Calu3 (cell line): Measurements from ENCODE around the gene LMO1. TPM values are rescaled to one million over a fixed set of nuclear protein-coding genes. Genes with fewer than 3 reads are reported as not detected.

Experiments
- BruUV-seq: library from RNA; stranded (reverse); fragments of 400-500 nt; replicated peaks from 2 replicates; lab custom pipeline; 2021; lab: Mats Ljungman, UMichigan
- CTCF ChIA-PET: fragments of 300-600 bp; sonication (Branson Sonifier 250); formaldehyde crosslinking; loops from one replicate; lab custom pipeline; 2022; ENCODE audit warnings: antibody characterized with exemption; lab: Charles Lee
- DNase-seq: peaks from one replicate; pipeline ENCODE4 v3.0.0; 2022
- H3K27ac Mint-ChIP-seq: one replicate; pipeline ENCODE4 v1.8.0; 2022; ENCODE audit warnings: mixed read lengths; ENCODE audit not compliant: unreplicated experiment
- H3K27me3 Mint-ChIP-seq: one replicate; pipeline ENCODE4 v1.8.0; 2022; ENCODE audit warnings: mixed read lengths; ENCODE audit not compliant: unreplicated experiment
- H3K36me3 Mint-ChIP-seq: one replicate; pipeline ENCODE4 v1.8.0; 2022; ENCODE audit warnings: mild to moderate bottlenecking, moderate library complexity, mixed read lengths; ENCODE audit not compliant: insufficient read depth, unreplicated experiment
- H3K4me1 Mint-ChIP-seq: one replicate; pipeline ENCODE4 v1.8.0; 2022; ENCODE audit warnings: mild to moderate bottlenecking, low read depth, mixed read lengths; ENCODE audit not compliant: unreplicated experiment
- H3K4me3 Mint-ChIP-seq: one replicate; pipeline ENCODE4 v1.8.0; 2022; ENCODE audit warnings: mild to moderate bottlenecking, low read depth, moderate library complexity, mixed read lengths; ENCODE audit not compliant: unreplicated experiment
- H3K9me3 Mint-ChIP-seq: one replicate; pipeline ENCODE4 v1.8.0; 2022; ENCODE audit warnings: low read depth, mixed read lengths; ENCODE audit not compliant: unreplicated experiment
- intact Hi-C: fragments of 100-400 bp; cut with micrococcal nuclease; formaldehyde crosslinking; loops from one replicate; pipeline ENCODE4 v1.10.0; 2022; ENCODE audit not compliant: unreplicated experiment
- total RNA-seq: library from RNA; stranded (reverse); gene quantifications from 2 replicates; pipeline ENCODE4 v1.2.3, GENCODE V29; 2022
- TF ChIP-seq, protein P1 (sequence below): fragments of 200-600 bp; IDR thresholded peaks from one replicate; pipeline ENCODE4 v1.8.0; 2022; ENCODE audit warnings: antibody characterized with exemption; ENCODE audit not compliant: unreplicated experiment

The LMO1 gene
- total RNA-seq, 1 experiment from 2014 or later: not detected

- no peak for DNase-seq
- Mint-ChIP-seq H3K9me3 (no peaks in the 10 kb centered on the region), H3K4me1 (no peaks in the 10 kb centered on the region), H3K27ac (no peak overlapping the region), H3K27me3 (peaks cover 94% of the 10 kb centered on the region), H3K4me3 (no peak overlapping the region), H3K36me3 (no peaks in the 10 kb centered on the region)
- CTCF ChIA-PET: interaction anchor here (0.7 kb wide), 1 partner anchor 130 kb away, joined by 3 read pairs; no protein-coding TSS in a partner anchor
- intact Hi-C loops: no loop called here
- BruUV-seq: no TSS peak
- TF ChIP-seq, protein P1, sequence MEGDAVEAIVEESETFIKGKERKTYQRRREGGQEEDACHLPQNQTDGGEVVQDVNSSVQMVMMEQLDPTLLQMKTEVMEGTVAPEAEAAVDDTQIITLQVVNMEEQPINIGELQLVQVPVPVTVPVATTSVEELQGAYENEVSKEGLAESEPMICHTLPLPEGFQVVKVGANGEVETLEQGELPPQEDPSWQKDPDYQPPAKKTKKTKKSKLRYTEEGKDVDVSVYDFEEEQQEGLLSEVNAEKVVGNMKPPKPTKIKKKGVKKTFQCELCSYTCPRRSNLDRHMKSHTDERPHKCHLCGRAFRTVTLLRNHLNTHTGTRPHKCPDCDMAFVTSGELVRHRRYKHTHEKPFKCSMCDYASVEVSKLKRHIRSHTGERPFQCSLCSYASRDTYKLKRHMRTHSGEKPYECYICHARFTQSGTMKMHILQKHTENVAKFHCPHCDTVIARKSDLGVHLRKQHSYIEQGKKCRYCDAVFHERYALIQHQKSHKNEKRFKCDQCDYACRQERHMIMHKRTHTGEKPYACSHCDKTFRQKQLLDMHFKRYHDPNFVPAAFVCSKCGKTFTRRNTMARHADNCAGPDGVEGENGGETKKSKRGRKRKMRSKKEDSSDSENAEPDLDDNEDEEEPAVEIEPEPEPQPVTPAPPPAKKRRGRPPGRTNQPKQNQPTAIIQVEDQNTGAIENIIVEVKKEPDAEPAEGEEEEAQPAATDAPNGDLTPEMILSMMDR: no peak
Observed at GRCh38 chr11:8207080-8208000, 56.3 kb downstream of the LMO1 start.

DNA sequence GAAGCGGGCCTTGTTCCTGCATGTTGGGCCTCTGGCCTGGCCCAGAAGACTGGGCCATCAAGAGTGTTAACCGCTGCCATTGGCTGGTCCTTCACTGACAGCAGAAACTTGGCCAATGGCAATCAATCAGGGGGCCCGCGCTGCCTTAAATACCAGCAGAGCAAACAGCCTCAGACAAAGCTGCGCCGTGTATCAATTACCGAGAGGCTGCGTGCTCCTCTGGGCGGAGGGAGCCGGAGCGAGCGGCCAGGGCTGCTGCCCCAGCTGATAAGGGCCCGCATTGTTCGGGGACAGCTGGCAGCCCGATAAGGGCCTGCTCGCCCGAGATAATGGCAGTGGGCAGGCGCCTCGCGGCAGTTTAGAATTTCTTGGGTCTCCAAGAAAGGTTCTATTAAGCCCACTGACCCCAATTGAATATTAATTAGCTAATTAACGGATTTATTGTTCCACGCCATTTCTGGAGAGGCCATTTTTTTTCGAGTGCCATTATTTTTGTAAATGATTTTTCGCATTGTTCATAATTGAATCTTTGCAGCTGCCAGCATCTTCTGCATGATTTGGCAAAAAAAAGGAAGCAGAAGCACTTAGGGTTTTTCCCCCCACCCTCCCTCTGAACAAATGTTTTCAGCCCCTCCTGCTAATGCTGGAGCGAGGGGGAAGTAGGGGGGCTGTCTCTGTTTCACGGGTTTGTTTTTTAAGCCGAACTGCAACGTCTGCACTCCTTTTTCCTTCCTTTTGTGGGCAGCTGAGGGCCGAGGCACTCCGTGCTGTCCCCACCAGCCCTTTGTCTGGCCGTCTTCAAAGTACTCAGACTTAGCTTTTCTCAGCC is 57.2 kb downstream of the LMO1 start:
- Mint-ChIP-seq H3K9me3 (no peaks in the 10 kb centered on the region), H3K27ac (no peak overlapping the region), H3K27me3 (peaks cover 99% of the 10 kb centered on the region), H3K4me3 (no peak overlapping the region), H3K4me1 (no peaks in the 10 kb centered on the region), H3K36me3 (no peaks in the 10 kb centered on the region)
- no TSS peak for BruUV-seq
- no peak for DNase-seq
- CTCF ChIA-PET: no interaction called here
- TF ChIP-seq, protein P1: no peak
- intact Hi-C loops: no loop called here

- CTCF ChIA-PET: no interaction called here
- no peaks in the 10 kb centered on the region for H3K9me3 Mint-ChIP-seq
- no peaks in the 10 kb centered on the region for H3K4me1 Mint-ChIP-seq
Observed at GRCh38 chr11:8205566-8205965, 58.1 kb downstream of the LMO1 start.

GRCh38 chr11:8204596-8204995 is 59.1 kb downstream of the LMO1 start:
- DNase-seq: no peak
- CTCF ChIA-PET: no interaction called here
- Mint-ChIP-seq H3K4me3 (no peak overlapping the region), H3K9me3 (no peaks in the 10 kb centered on the region), H3K36me3 (no peaks in the 10 kb centered on the region), H3K27ac (no peak overlapping the region), H3K4me1 (no peaks in the 10 kb centered on the region), H3K27me3 (peaks cover 87% of the 10 kb centered on the region)
- intact Hi-C loops: no loop called here
- TF ChIP-seq, protein P1: no peak
- BruUV-seq: no TSS peak

More at GRCh38 chr11:8205566-8205965, 58.1 kb downstream of the LMO1 start:
- Mint-ChIP-seq H3K4me3 (no peak overlapping the region), H3K27me3 (peaks cover 90% of the 10 kb centered on the region), H3K36me3 (no peaks in the 10 kb centered on the region), H3K27ac (no peak overlapping the region)
- TF ChIP-seq, protein P1: no peak
- no peak for DNase-seq
- intact Hi-C loops: no loop called here
- no TSS peak for BruUV-seq
